Hepatocyte (in vitro differentiated cells): ENCODE data around the gene NTHL1. TPM values are rescaled to one million over a fixed set of nuclear protein-coding genes. Genes with fewer than 3 reads are reported as not detected.

Experiments used
- DNase-seq: peaks from one replicate; pipeline ENCODE4 v3.0.0-alpha.2; 2016; ENCODE audit warnings: low spot score
- H2AFZ ChIP-seq: fragments of 200-600 bp; sonication (generic); 2 replicates; pipeline ENCODE4 v1.6.0; 2016; ENCODE audit warnings: antibody characterized with exemption, mild to moderate bottlenecking
- H3K27ac ChIP-seq: fragments of 200-600 bp; sonication (generic); 2 replicates; pipeline ENCODE4 v1.5.1; 2016; ENCODE audit warnings: mild to moderate bottlenecking
- H3K27me3 ChIP-seq: fragments of 200-600 bp; sonication (generic); 2 replicates; pipeline ENCODE4 v1.6.1; 2016
- H3K36me3 ChIP-seq: fragments of 200-600 bp; sonication (generic); replicated peaks from 2 replicates; pipeline ENCODE4 v1.5.1; 2016; ENCODE audit warnings: low read depth; ENCODE audit not compliant: insufficient read depth
- H3K4me1 ChIP-seq: fragments of 200-600 bp; sonication (generic); 2 replicates; pipeline ENCODE4 v1.5.1; 2016; ENCODE audit warnings: mild to moderate bottlenecking, moderate library complexity; ENCODE audit not compliant: insufficient read depth
- H3K4me2 ChIP-seq: fragments of 200-600 bp; sonication (generic); 2 replicates; pipeline ENCODE4 v1.6.0; 2016
- H3K4me3 ChIP-seq: fragments of 200-600 bp; sonication (generic); 2 replicates; pipeline ENCODE4 v1.5.1; 2016; ENCODE audit warnings: mild to moderate bottlenecking
- H3K79me2 ChIP-seq: fragments of 200-600 bp; sonication (generic); 2 replicates; pipeline ENCODE4 v1.6.0; 2017; ENCODE audit warnings: mild to moderate bottlenecking
- H3K9me2 ChIP-seq: fragments of 200-600 bp; sonication (generic); replicated peaks from 2 replicates; pipeline ENCODE4 v1.6.0; 2017; ENCODE audit warnings: mild to moderate bottlenecking; ENCODE audit not compliant: insufficient read depth
- H3K9me3 ChIP-seq: fragments of 200-600 bp; sonication (generic); 2 replicates; pipeline ENCODE4 v1.5.1; 2016; ENCODE audit warnings: low read depth, mild to moderate bottlenecking
- H4K20me1 ChIP-seq: fragments of 200-600 bp; sonication (generic); 2 replicates; pipeline ENCODE4 v1.6.0; 2016; ENCODE audit warnings: mild to moderate bottlenecking; ENCODE audit not compliant: insufficient read depth, poor library complexity, severe bottlenecking
- EZH2 ChIP-seq: fragments of 200-600 bp; sonication (generic); IDR thresholded peaks from 2 replicates; pipeline ENCODE4 v1.6.1; 2016; ENCODE audit warnings: antibody characterized with exemption, mild to moderate bottlenecking, borderline replicate concordance
- EZH2phosphoT487 ChIP-seq: fragments of 200-600 bp; sonication (generic); IDR thresholded peaks from one replicate; pipeline ENCODE4 v1.6.1; 2018; ENCODE audit warnings: antibody characterized with exemption, mild to moderate bottlenecking, low read depth, moderate library complexity; ENCODE audit not compliant: unreplicated experiment, severe bottlenecking
- WGBS: methylation state at CpG from one replicate; pipeline ENCODE4 v1.1.6; 2016; ENCODE audit warnings: low lambda C conversion rate; ENCODE audit errors: missing lambda C conversion rate; 5-methylcytosine and 5-hydroxymethylcytosine counted together
- polyA plus RNA-seq: library from polyadenylated mRNA; unstranded; fragments of >200 nt; fragmentation: Nextera tagmentation; extraction: Ambion mirVana; gene quantifications from 2 replicates; pipeline ENCODE4 v1.2.1, GENCODE V29; 2016
- total RNA-seq: library from RNA; depleted of rRNA; stranded (reverse); fragments of >200 nt; gene quantifications from 2 replicates; pipeline ENCODE4 v1.2.3, GENCODE V29; 2014
- TF ChIP-seq, protein P1 (sequence below): fragments of 200-600 bp; sonication (generic); IDR thresholded peaks from 2 replicates; pipeline ENCODE4 v1.5.1; 2016; ENCODE audit warnings: antibody characterized with exemption, mild to moderate bottlenecking; ENCODE audit not compliant: poor library complexity

Gene NTHL1
- total and polyA plus RNA-seq, 2 experiments from 2014 or later: 19.6 to 28.5 TPM

- 4% methylated on average over 41 of the region's 52 CpGs for WGBS
Measured at GRCh38 chr16:2009791-2010510, 37.7 kb downstream of the NTHL1 start, which contains the start of gene ZNF598. Gene ZNF598 (minus strand): TSS chr16:2009821.

DNA sequence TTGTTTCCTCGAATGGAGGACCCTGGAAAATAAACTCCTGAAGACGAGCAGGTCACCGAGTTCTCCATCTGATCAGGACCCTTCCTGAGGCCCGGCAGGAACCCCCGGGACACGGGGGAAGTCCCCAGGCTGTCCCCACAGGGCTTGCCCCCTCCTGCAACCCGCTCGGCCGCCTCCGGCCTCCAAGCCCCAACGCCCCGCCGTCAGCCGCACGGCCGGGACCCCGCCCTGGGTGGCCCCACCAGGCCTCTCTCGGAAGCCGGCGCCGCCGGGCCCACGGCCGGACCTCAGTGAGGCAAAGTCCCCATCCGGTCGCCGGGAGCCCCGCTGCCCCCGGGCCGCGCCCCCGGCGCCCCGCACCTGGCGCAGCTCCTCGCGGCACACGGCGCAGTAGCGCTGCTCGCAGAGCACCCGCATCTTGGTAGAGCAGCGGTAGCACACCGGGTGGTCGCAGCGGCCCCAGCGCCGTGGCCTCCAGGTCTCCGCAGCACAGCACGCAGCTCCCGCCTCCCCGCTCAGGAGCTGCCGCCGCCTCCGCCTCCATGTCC lies 38.4 kb downstream of the NTHL1 start:
- Histone ChIP-seq H2AFZ (peak overlapping the region; percentile 49), H3K27ac (peak overlapping the region; percentile 99), H3K4me1 (peaks cover 27% of the 10 kb centered on the region), H3K9me3 (no peaks in the 10 kb centered on the region), H4K20me1 (peaks cover 48% of the 10 kb centered on the region), H3K4me2 (peak overlapping the region; percentile 86), H3K9me2 (no peaks in the 10 kb centered on the region), H3K27me3 (no peaks in the 10 kb centered on the region), H3K4me3 (peak overlapping the region; percentile 93), H3K36me3 (no peaks in the 10 kb centered on the region), H3K79me2 (peaks cover 57% of the 10 kb centered on the region)
- DNase-seq: peak; percentile 53
- 1% methylated on average over 34 of the region's 55 CpGs for WGBS
- TF ChIP-seq, protein P1, sequence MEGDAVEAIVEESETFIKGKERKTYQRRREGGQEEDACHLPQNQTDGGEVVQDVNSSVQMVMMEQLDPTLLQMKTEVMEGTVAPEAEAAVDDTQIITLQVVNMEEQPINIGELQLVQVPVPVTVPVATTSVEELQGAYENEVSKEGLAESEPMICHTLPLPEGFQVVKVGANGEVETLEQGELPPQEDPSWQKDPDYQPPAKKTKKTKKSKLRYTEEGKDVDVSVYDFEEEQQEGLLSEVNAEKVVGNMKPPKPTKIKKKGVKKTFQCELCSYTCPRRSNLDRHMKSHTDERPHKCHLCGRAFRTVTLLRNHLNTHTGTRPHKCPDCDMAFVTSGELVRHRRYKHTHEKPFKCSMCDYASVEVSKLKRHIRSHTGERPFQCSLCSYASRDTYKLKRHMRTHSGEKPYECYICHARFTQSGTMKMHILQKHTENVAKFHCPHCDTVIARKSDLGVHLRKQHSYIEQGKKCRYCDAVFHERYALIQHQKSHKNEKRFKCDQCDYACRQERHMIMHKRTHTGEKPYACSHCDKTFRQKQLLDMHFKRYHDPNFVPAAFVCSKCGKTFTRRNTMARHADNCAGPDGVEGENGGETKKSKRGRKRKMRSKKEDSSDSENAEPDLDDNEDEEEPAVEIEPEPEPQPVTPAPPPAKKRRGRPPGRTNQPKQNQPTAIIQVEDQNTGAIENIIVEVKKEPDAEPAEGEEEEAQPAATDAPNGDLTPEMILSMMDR: no peak
- TF ChIP-seq EZH2phosphoT487 (no peak), EZH2 (no peak)

More at GRCh38 chr16:2009791-2010510, 37.7 kb downstream of the NTHL1 start, which contains the start of gene ZNF598:
- Histone ChIP-seq H3K9me3 (no peaks in the 10 kb centered on the region), H3K4me1 (peaks cover 28% of the 10 kb centered on the region), H3K79me2 (peaks cover 50% of the 10 kb centered on the region), H3K36me3 (no peaks in the 10 kb centered on the region), H3K4me2 (peak within 1 kb of the TSS; percentile 86), H3K27me3 (no peaks in the 10 kb centered on the region), H3K27ac (peak within 1 kb of the TSS; percentile 99), H3K9me2 (no peaks in the 10 kb centered on the region), H4K20me1 (peaks cover 43% of the 10 kb centered on the region), H2AFZ (peak within 1 kb of the TSS; percentile 62), H3K4me3 (peak within 1 kb of the TSS; percentile 93)
- peak; percentile 96 for DNase-seq
- TF ChIP-seq, protein P1: no peak
- TF ChIP-seq EZH2 (no peak), EZH2phosphoT487 (no peak)

GRCh38 chr16:2008631-2009163 lies 38.9 kb downstream of the NTHL1 start:
- peaks cover 60% of the 10 kb centered on the region for H3K79me2 ChIP-seq
- peaks cover 51% of the 10 kb centered on the region for H4K20me1 ChIP-seq
- DNase-seq: no peak
- TF ChIP-seq, protein P1: no peak
- no peak for TF ChIP-seq EZH2phosphoT487
- peaks cover 30% of the 10 kb centered on the region for H3K4me1 ChIP-seq
- H3K27ac ChIP-seq: peak overlapping the region; percentile 99
- no peaks in the 10 kb centered on the region for H3K9me3 ChIP-seq
- no peaks in the 10 kb centered on the region for H3K9me2 ChIP-seq
- no peak overlapping the region for H2AFZ ChIP-seq
- H3K4me3 ChIP-seq: peak overlapping the region; percentile 93
- peak overlapping the region; percentile 86 for H3K4me2 ChIP-seq
- WGBS: 8% methylated on average over 21 of the region's 23 CpGs
- H3K27me3 ChIP-seq: no peaks in the 10 kb centered on the region
- no peaks in the 10 kb centered on the region for H3K36me3 ChIP-seq
